NCI-H2029 (cell line): Measurements from ENCODE around the gene TNRC6B.

Experiments used
- DNase-seq: peaks from one replicate; lab custom pipeline; 2025; lab: John Stamatoyannopoulos, UW

Gene TNRC6B

GRCh38 chr22:40240686-40241085, 63.0 kb downstream of the TNRC6B start:
- no peak for DNase-seq

- no peak for DNase-seq
Measured at GRCh38 chr22:40241200-40241763, 63.6 kb downstream of the TNRC6B start.

DNA sequence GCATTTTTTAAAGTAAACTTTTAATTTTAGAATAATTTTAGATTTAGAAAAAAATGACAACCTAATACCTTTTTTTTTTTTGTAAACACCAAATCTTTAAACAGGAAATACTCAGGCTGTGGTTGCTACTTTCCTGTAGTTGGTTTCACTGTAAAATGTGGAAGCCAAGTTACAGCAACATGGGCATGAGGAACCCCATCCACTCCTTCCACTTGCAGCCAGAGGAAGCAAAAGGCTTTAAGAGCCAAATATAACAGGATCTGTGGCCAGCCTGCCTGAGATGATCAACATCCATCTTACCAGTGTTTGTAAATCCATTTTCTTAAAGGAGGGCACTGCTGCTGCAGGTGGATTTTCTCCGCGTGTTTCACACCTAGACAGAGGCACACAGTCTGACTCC, 66.2 kb downstream of the TNRC6B start:
- no peak for DNase-seq

- DNase-seq: no peak
Measured at GRCh38 chr22:40244586-40244985, 66.9 kb downstream of the TNRC6B start.

DNA sequence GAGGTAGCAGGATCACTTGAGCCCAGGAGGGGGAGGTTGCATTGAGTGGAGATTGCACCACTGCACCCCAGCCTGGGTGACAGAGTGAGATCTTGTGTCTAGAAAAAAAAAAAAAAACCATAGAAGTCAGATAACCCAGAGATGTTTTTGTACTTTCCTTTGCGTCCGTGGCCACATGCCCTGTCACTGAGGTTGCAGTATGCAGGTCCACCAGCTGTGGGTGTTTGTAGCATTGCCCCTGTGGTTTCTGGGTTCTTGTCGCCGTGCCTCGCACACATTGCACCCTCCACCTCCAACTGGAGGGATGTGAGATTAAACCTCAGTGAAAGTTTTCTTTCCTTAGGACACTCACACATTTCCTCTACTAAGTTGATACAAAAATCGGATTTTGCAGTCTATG, 70.3 kb downstream of the TNRC6B start:
- DNase-seq: no peak

DNA sequence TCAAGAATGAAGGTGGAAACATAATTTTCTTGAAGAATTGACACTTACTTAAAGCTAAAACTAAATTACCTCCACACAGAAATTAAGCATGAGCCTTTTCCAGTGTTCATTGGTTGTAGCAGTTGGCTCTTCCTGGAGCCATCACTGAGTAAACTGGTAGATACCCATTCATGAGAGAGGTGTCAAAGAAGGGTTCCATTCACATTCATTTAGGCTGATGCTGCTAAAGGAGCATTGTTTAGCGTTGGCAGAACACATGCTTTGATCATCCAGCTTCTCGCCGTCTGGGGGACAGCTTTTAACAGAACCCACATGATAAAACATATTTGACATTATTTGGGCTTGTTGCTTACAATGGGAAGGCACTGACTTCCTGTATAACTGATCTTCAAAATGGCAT, 71.6 kb downstream of the TNRC6B start:
- DNase-seq: no peak

- DNase-seq: no peak
Measured at GRCh38 chr22:40250608-40251007, 72.9 kb downstream of the TNRC6B start.

DNA sequence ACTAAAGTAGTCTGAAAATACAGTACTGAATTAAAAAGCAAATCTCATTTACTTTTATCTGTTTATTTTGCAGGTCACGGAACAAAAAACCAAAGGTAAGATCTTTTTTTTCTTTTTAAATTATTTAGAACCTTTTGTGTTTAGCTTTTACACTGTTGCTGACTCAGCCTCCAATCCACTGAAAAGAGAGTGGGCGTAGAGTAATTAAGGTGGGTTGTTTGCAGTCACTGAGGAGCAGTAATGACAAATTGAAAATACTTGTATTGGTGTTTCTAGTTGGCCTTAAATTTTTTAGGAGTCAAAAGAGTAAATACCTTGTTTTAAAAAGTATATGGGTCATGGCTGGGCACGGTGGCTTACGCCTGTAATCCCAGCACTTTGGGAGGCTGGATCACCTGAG, 73.4 kb downstream of the TNRC6B start:
- DNase-seq: no peak

DNA sequence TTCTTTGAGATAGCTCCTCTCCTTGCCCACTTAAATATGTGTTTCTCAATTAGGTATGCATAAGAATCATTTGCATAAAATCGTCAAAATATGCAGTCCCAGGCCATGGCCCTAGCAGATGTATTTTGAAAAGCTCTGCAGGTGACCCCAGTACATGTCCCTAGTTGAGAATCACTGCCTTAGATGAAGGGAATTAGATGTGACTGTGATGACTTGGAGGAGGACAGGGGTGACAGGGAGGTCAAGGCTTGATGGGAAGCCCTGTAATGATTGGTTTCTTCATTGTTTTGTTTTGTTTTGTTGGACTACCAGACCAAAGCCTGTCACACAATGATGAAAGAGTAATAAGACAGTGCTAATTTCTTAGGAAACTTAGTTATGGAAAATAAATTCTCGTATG, 74.4 kb downstream of the TNRC6B start:
- DNase-seq: no peak

DNA sequence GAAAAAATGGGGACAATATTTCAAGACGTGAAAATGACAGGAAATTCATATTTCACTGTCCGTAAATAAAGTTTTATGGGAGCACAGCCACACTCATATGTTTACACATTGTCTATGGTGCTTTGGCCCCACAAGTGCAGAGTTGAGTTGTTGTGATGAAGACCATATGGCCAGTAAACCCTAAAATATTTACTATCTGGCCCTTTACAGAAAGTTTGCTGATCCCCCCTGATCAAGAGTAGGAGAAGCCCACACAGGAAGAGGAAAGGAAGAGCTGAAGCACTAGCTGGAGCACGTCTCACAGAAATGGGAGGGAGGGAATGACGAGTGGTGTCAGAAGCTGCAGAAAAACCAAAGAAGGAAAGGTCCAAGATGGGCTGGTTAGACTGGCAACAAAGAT, 78.8 kb downstream of the TNRC6B start:
- no peak for DNase-seq

DNA sequence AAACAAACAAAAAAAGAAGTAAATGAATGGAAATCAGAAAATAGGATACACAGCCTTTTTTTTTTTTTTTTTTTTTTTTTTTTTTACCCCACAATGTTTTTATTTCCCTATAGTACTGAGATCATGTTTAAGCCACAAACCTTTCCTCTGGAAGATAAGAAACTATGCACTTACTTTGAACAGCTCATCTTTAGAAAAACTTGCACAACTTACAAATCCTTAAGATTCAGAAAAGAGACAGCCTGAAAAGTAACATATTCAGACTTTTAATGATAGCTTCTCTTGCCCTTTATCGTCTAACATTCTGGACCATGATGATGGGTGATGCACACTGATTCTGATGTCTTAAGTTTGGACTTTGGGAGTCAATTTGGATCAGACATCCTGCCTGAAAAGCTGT, 80.3 kb downstream of the TNRC6B start:
- DNase-seq: no peak

DNA sequence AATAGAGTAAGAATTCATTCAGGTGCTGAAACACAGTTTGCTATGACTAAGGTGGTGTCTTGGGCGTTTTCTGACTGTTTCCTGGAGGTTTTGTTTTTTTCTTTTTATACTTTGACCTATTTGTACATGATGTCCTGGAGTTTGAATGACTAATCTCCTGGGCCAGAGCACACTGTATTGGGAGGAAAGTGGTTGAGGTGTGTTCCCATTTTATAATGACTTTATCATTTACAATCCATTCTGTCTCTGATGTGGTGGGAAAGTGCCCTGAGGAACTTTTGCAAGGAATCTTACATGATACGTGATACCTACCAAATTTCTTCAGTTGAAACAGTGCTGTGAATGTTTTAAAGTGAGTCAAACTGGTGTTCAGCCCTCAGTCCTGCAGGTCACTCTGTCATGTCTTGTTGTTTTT, 80.8 kb downstream of the TNRC6B start:
- DNase-seq: no peak

GRCh38 chr22:40261783-40262182, 84.1 kb downstream of the TNRC6B start:
- DNase-seq: no peak

DNA sequence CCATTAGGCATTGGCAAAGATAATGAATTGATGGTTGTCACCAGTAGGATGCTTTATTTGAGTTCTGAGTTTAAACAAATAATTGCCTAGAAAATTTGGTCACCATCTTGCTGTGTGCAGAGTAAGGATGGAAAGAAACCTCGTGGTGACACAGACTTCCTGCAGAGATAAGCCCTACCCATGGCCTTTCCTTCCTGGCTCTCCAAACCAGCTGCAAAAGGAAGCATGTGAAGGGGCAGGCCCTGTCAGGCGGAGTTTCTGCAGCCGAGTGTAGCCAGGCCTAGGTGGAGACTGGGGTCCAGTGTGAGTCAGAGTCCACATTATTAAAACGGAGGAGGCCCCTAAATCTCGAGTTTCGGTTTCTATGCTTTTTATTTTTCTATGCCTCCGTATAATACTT, 85.5 kb downstream of the TNRC6B start:
- no peak for DNase-seq

GRCh38 chr22:40265783-40266182, 88.1 kb downstream of the TNRC6B start:
- no peak for DNase-seq

DNA sequence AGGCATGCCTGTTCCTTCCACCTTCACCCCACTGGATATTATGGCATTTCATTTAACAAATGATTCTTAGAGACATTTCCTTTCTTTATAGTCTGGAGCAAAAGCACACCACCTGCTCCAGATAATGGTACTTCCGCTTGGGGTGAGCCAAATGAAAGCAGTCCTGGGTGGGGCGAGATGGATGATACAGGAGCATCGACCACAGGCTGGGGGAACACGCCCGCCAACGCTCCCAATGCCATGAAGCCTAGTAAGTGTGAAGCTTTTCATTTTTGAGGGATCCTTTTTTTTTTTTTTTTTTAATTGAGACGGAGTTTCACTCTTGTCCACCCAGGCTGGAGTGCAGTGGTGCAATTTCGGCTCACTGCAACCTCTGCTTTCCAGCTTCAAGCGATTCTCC, 92.3 kb downstream of the TNRC6B start:
- DNase-seq: no peak

DNA sequence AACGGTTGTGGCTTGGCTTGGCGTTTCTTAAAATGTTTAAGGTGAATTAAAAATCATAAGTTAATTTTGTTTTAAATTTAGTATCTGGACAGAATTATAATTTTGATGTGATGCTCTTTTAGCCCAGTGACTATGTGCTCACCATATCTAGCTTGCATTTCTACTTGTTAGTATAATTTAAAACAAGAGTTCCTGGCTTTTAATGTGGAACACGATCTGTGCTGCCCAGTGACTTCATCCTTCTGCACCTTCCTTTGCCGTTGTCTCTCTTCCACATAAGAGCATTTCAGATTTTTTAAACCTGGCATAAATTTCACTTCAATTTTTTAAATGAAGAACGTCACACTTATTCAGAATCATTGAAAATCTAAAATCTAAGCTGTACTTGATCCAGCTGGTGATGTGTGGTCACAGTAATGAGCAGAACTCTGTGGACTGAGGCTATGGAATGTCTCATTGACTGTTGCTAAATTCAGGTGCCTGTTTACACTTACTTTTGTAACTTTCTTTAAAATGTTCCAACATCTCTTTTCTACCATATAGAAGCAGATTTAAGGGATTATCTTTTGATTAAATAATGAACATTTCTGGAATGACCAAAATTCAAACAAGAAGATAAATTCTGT, 93.1 kb downstream of the TNRC6B start:
- no peak for DNase-seq

GRCh38 chr22:40271440-40271839, 93.7 kb downstream of the TNRC6B start:
- no peak for DNase-seq

- no peak for DNase-seq
Measured at GRCh38 chr22:40273319-40273718, 95.6 kb downstream of the TNRC6B start.

- no peak for DNase-seq
Measured at GRCh38 chr22:40276996-40277823, 99.5 kb downstream of the TNRC6B start.

GRCh38 chr22:40279017-40279416, 101.3 kb downstream of the TNRC6B start:
- no peak for DNase-seq

DNA sequence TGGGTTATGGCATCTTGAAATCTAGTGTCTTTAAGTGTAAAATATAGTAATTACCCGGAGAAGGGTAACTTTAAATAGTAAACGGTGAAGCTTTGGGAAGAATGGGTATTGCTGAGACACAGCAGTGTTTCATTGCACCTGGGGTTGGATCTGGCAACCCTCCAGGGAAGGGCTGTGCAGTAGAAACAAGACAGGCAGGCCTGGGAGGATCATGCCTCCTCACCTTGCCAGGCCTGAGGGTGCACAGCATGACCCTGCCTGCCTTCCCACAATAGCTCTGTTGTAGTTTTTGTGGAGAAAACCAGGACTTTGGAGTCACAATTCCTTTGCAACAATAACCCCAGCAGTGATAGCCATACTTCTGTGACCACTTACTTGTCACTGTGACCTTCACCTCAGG, 104.0 kb downstream of the TNRC6B start:
- DNase-seq: peak; percentile 41

- no peak for DNase-seq
Measured at GRCh38 chr22:40285513-40285912, 107.8 kb downstream of the TNRC6B start.
